GM12875 (cell line): Measurements from ENCODE around the gene STOX2.

Experiments used
- H3K4me3 ChIP-seq: one replicate; pipeline ENCODE4 v1.5.1; 2011; ENCODE audit warnings: low read depth, low read length, control low read depth
- TF ChIP-seq, protein P1 (sequence below): IDR thresholded peaks from 2 replicates; pipeline ENCODE4 v1.5.1; 2011; ENCODE audit warnings: low read depth, mild to moderate bottlenecking, control low read depth, inconsistent platforms, low read length, moderate library complexity, borderline replicate concordance; ENCODE audit not compliant: insufficient read depth

STOX2 gene

DNA sequence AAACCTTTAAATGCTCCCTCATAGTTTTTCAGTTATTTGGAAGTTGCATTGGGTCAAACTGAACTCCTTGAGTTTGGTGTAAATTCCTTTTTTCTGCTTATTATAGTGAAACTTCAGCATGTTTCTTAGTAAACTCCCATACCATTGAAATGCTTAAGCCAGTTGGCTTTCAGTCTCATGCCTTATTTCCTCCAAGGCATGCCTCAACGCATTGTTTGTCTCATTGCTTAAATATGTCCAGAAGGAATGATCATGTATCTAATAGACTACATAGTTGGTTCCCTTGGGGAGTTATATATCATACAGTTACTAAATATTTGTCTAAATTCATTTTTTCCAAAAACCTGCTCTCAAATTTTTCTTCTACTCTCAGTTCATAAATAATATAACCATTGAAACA lies 114.0 kb downstream of the STOX2 start:
- TF ChIP-seq, protein P1, sequence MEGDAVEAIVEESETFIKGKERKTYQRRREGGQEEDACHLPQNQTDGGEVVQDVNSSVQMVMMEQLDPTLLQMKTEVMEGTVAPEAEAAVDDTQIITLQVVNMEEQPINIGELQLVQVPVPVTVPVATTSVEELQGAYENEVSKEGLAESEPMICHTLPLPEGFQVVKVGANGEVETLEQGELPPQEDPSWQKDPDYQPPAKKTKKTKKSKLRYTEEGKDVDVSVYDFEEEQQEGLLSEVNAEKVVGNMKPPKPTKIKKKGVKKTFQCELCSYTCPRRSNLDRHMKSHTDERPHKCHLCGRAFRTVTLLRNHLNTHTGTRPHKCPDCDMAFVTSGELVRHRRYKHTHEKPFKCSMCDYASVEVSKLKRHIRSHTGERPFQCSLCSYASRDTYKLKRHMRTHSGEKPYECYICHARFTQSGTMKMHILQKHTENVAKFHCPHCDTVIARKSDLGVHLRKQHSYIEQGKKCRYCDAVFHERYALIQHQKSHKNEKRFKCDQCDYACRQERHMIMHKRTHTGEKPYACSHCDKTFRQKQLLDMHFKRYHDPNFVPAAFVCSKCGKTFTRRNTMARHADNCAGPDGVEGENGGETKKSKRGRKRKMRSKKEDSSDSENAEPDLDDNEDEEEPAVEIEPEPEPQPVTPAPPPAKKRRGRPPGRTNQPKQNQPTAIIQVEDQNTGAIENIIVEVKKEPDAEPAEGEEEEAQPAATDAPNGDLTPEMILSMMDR, result no peak
- no peak overlapping the region for H3K4me3 ChIP-seq

DNA sequence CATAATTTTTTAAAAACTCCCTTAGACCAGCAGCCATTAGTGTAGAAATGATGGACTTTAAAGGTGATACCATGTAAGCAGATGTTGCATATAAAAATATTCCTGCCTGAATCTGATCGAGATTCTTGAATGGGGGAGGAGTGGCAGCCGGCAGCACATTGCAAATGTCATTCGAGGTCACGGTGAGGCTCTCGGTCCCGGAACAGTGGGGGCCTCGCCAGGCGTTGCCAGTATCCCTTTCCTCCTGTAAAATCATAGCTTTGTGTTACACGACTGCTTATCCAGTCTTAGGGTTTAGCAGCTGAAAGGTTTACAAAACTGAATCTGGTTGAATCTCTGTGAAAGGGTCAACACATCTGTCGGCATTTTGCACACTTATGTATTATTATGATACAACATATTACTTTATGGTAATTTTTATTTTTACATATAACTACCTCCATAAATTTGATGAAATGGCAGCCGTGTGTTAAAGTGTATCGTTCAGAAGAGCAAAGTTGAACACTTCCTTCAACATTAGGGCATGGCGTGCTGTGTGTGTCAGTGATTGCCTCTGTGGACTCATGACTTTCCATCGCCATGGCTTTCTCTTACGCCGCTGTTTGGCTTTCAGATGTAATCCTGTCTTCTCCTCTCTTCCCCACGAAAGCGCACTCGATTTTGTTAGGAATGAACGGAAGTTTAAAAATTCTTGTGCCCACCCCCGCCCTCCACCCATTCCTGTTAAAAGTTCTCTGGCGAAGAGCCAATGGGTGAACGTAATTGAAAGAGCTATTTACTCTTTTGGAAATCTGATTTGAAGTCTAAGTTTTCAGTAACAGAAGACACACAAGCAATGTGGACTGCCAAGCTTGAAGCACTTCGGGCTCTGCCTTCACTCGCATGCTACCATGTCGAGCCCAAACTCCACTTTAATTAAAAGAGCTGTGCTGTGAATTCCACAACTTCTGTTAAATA lies 114.8 kb downstream of the STOX2 start:
- H3K4me3 ChIP-seq, result no peak overlapping the region
- TF ChIP-seq, protein P1, result no peak

DNA sequence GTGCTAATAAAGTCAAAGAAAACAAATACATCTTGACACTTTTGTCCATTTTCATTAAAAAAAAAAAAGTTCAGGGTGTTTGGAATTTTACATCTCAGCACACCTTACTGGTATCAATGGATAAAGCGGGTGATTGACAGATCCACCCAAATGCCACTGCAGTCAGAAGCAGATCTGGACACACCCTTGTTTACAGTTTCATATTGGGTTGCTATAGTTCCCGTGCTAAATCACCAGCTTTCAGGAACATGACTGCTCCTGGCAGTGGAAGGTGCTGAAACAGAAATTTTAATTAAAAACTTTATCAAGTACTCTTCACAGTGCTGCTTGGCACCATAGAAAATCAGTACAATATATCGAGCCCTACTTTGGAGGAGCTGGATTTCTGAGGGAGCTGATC lies 116.3 kb downstream of the STOX2 start:
- no peak overlapping the region for H3K4me3 ChIP-seq
- TF ChIP-seq, protein P1, result no peak

DNA sequence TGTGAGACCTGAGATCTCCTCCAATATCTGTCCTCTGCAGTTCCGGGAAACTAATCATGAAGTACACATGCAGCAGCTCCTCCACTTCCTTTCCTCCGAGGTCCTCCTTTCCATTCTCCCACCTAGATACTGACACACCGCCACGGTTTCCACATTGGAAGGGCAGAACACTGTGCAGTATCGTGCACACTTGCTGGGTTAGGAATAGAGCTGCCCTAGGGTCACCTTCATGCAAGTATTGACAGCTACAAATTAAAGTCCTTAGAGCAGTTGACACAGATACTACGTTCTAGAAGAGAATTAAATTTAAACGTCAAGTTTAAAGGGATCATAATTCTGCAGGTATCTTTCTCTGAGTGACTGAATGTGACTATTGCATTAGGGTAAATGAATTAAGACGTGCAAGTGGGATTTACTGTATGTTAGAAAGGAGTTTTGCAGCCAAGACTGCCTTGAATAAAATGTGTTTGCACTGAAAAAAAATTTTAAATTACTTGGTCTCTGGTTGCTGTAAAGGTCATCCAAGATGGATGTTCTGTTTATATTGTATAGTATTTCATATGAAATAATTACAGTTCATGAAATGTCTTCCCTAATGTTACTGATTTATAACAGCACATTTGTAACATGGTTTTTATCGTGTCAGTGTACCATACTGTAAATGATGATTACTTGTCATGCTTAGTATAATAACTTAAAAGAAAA lies 117.7 kb downstream of the STOX2 start:
- TF ChIP-seq, protein P1, result no peak
- H3K4me3 ChIP-seq, result no peak overlapping the region

DNA sequence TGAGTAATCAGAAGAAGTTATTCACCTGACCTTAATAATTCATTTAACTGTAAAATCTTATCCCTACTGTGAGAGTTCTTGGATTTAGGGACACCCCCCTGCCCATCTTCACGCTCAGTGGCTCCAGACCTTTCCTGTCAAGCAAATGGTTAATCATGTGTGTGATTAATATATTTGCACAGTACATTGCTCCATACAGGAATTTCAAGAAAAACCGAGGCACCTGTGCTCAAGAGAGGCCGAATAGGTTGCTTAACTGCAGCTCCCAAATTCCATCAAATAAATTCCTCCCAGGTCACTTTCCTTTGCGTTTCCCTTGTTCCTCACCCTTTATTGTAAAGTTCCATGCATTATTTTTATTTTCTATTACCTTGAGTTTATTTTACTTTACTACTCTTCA lies 119.5 kb downstream of the STOX2 start:
- H3K4me3 ChIP-seq, result no peak overlapping the region
- TF ChIP-seq, protein P1, result no peak

DNA sequence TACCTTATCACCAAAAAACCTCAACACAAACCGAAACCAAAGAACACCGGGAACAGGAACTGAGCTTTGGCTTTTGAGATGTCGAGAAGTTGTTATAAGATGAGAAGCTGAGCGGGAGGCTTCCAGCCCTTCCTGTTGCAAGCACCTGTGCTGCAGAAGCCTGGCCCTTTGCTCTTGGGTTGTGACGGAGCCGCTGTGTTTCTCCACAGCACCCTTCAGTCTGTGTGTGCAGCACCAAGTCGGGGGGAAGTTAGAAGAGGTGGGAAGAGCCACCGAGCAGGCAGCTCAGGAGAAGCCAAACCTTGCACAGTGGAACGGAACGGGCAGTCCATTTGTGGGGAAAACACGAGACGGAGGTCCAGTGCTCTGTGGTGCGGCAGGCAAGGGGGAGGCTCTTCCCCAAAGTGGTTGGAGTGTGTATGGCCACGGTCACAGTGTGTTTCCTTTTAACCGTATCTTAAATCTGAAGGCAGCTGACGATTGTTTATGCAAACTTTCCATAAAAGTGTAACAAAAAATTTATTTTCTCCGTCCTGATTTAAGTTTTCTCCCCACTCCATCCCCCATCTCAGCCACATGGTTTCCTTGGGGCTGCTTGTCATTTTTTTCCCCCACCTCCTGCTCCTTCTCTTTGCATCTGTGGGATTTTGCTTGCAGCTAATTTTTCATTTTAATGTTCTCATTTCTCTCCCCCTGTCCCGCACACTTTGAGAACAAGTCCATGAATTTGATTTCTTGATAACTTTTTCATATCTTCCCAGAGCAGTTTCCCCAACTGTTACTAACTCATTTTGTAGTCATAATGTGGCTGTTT lies 123.7 kb downstream of the STOX2 start:
- TF ChIP-seq, protein P1, result no peak
- no peak overlapping the region for H3K4me3 ChIP-seq
